Adrenal gland (tissue), 12 donors: Measurements from ENCODE around the gene RASSF4. TPM values are rescaled to one million over a fixed set of nuclear protein-coding genes. Genes with fewer than 3 reads are reported as not detected.

Source experiments
- DNase-seq, 7 donors: peaks; one replicate each; pipeline ENCODE4 v3.0.0-alpha.2; 2019 to 2020
- H3K27ac ChIP-seq, 5 donors: fragments of 200-600 bp; sonication (generic) in 4 of 5; 1 replicate in 3 of 5; 2 replicates in 2 of 5; pipeline versions ENCODE4 v1.5.1 to v1.8.0; 2016 to 2020; ENCODE audit warnings: mild to moderate bottlenecking in 1 of 5
- H3K27me3 ChIP-seq: fragments of 200-600 bp; 2 replicates; pipeline ENCODE4 v1.8.0; 2021
- H3K36me3 ChIP-seq, 2 donors: fragments of 200-600 bp; replicated peaks in 1 of 2; 1 replicate in 1 of 2; 2 replicates in 1 of 2; pipeline versions ENCODE4 v1.5.1 to v1.8.0; 2018 to 2022
- H3K4me1 ChIP-seq, 2 donors: fragments of 200-600 bp; replicated peaks in 1 of 2; 1 replicate in 1 of 2; 2 replicates in 1 of 2; pipeline versions ENCODE4 v1.5.1 to v1.8.0; 2018 to 2021
- H3K4me3 ChIP-seq, 4 donors: fragments of 200-600 bp; sonication (generic) in 3 of 4; one replicate each; pipeline ENCODE4 v1.5.1; 2016 to 2018
- H3K9me3 ChIP-seq, 3 donors: fragments of 200-600 bp; sonication (generic) in 1 of 3; replicated peaks in 1 of 3; 1 replicate in 2 of 3; 2 replicates in 1 of 3; pipeline versions ENCODE4 v1.5.1 to v1.8.0; 2016 to 2021
- POLR2A ChIP-seq, 2 donors: fragments of 450-650 bp; IDR thresholded peaks; one replicate each; pipeline ENCODE4 v1.6.1; 2017; ENCODE audit warnings: antibody characterized with exemption in 2 of 2, mild to moderate bottlenecking in 2 of 2, moderate library complexity in 1 of 2
- WGBS, 4 donors: extraction: QIAGEN DNeasy Blood & Tissue Kit in 2 of 4; methylation state at CpG; one replicate each; pipeline versions ENCODE4 v1.1.5 to v1.1.7; 2013 to 2017; 5-methylcytosine and 5-hydroxymethylcytosine counted together
- intact Hi-C, 2 donors: fragments of 100-400 bp; cut with DNase I; formaldehyde crosslinking; loops; one replicate each; pipeline versions ENCODE4 v1.14.1 to v1.15.0; 2022 to 2023
- polyA plus RNA-seq, 3 donors: library from polyadenylated mRNA; stranded (reverse); fragments of 200-250 nt in 2 of 3; fragments of 350-450 nt in 1 of 3; fragmentation: Illumina TruSeq in 1 of 3; extraction: RNeasy Lipid Tissue Mini Kit (QIAGEN cat#74804) in 1 of 3; gene quantifications; one replicate each; pipeline ENCODE4 v1.2.3, GENCODE V29; 2013 to 2014
- total RNA-seq, 9 donors: library from RNA; depleted of rRNA in 4 of 9; stranded (reverse); fragments of >200 nt in 4 of 9; fragments of 120-200 nt in 1 of 9; fragmentation: NEBNext Ultra II Directional in 1 of 9; extraction: Animal tissue kit (Norgen Biotek cat#: 25700) in 1 of 9; gene quantifications; one replicate each; pipeline versions ENCODE4 v1.1.0 to v1.2.4, GENCODE V29; 2013 to 2023
- TF ChIP-seq, protein P1 (sequence below), 6 experiments: fragments of 450-650 bp in 4 of 6; fragments of 200-600 bp in 2 of 6; sonication (generic) in 1 of 6; IDR thresholded peaks; 1 replicate in 5 of 6; 2 replicates in 1 of 6; pipeline versions ENCODE4 v1.5.1 to v1.8.0; 2016 to 2021; ENCODE audit warnings: antibody characterized with exemption in 6 of 6, mild to moderate bottlenecking in 2 of 6, moderate library complexity in 1 of 6
- donor health status: healthy with polysubstance abuse.
- donor health status: Bipolar disorder and iron deficiency.
- donor health status: DM: yes; HTN: yes; CAD: no.
- donor health status: DM: no; HTN: no; CAD: no.
- donor health status: DM: no; HTN: no; CAD: no.
- donor health status: DM: yes; HTN: yes; CAD: no.

The RASSF4 gene
- total and polyA plus RNA-seq, 12 donors = 5.2 to 47.5 (median 25.0) TPM

DNA sequence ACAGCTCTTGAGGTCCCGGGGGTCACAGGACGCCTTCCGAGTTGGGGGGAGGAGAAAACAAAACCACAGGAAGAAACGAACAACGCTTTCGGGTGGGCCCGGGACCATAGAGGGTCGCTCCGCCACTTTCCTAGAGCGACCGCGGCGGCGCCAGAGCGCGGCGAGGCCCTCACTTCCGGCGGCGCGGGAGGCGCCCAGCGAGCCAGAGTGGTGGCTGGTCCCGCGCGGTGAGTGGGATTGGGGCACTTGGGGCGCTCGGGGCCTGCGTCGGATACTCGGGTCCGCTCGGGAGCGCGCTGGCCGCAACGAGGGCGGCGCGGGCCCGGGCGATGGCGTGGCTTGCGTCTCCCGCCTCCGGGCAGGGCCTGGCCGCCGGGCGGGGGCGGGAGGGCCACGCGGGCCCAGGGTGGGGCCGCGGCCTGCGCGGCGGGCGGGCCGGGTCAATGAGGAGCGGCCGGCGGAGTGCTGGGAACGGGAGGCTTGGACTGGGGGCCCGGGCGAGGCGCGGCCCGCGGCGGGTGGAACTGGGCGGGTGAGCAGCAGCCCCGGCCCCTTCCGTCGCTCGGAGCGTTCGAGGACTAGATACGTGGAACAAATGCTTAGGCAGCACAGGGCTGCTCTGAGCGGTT, 41.3 kb downstream of the RASSF4 start, which contains the start of gene ZNF22:
TSS of gene ZNF22 (plus strand) at position 172 of the 629 bp plus-strand sequence. CDS start 2,446 bp downstream, outside the sequence.
- Histone ChIP-seq H3K4me1 (peaks cover 10 to 60% of the 10 kb centered on the region in 2 donors), H3K9me3 (no peaks in the 10 kb centered on the region), H3K27me3 (no peaks in the 10 kb centered on the region), H3K36me3 (no peaks in the 10 kb centered on the region), H3K4me3 (peak within 1 kb of the TSS; percentile 4 to 80 (median 47)), H3K27ac (peak within 1 kb of the TSS in 4 of 5 donors; percentile 75 to 98 (median 84))
- 1 to 3% (median 1%) methylated on average over 15 to 79 of the region's 79 CpGs for WGBS, 4 donors
- TF ChIP-seq, protein P1, sequence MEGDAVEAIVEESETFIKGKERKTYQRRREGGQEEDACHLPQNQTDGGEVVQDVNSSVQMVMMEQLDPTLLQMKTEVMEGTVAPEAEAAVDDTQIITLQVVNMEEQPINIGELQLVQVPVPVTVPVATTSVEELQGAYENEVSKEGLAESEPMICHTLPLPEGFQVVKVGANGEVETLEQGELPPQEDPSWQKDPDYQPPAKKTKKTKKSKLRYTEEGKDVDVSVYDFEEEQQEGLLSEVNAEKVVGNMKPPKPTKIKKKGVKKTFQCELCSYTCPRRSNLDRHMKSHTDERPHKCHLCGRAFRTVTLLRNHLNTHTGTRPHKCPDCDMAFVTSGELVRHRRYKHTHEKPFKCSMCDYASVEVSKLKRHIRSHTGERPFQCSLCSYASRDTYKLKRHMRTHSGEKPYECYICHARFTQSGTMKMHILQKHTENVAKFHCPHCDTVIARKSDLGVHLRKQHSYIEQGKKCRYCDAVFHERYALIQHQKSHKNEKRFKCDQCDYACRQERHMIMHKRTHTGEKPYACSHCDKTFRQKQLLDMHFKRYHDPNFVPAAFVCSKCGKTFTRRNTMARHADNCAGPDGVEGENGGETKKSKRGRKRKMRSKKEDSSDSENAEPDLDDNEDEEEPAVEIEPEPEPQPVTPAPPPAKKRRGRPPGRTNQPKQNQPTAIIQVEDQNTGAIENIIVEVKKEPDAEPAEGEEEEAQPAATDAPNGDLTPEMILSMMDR (IDR thresholded peaks at IDR 0.05) = peak in 1 of 6 experiments; percentile 23
- TF ChIP-seq POLR2A (IDR thresholded peaks at IDR 0.05) = peak in 1 of 2 donors; percentile 42
- intact Hi-C loops = no loop called here
- peak in 4 of 7 donors; percentile 49 to 73 (median 53) for DNase-seq

DNA sequence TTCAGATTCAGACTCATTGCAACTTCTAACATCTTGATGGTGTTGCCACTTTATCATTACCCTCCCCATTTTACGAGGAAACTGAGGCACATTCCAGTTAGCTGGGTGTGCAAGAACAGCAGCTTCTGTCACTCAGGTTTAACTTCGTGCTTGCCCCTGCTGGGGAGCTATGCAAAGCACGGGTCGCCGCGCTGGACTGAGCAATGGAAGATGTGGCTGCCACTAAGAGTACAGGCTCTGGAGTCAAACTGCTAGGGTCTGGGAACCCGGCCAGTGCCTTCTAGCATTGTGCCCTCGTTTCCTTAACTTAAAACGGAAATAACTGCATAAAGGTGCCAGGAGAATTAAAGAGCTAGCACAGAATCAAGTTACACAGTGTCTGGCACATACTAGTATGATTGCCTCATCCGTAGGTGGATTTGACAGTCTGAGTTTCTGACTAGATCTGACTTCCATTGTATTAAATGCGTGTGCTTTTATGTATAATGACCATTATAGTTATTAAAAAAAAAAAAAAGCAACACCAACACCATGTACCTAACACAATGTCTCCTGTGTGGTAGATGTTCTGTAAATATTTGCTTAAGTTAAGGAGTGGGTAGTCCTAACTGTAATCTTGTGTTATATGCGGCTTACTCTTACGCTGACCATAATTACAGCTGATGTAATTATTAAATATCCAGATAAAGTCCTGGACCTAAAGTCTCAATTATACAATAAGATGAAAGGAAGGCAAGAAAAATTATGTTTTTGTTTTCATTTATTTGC, 42.0 kb downstream of the RASSF4 start:
- peak in 6 of 7 donors; percentile 60 to 80 (median 62) for DNase-seq
- intact Hi-C loops = no loop called here
- Histone ChIP-seq H3K4me1 (peaks cover 10 to 53% of the 10 kb centered on the region in 2 donors), H3K36me3 (no peaks in the 10 kb centered on the region), H3K27ac (peak overlapping the region in 4 of 5 donors; percentile 75 to 98 (median 84)), H3K4me3 (peak overlapping the region; percentile 4 to 80 (median 47)), H3K9me3 (no peaks in the 10 kb centered on the region), H3K27me3 (no peaks in the 10 kb centered on the region)
- TF ChIP-seq, protein P1 (IDR thresholded peaks at IDR 0.05) = peak in 4 of 6 experiments; percentile 7 to 49 (median 24)
- TF ChIP-seq POLR2A (IDR thresholded peaks at IDR 0.05) = peak in 1 of 2 donors; percentile 33
- WGBS, 4 donors = 16 to 23% (median 18%) methylated on average over 12 to 13 of the region's 13 CpGs

DNA sequence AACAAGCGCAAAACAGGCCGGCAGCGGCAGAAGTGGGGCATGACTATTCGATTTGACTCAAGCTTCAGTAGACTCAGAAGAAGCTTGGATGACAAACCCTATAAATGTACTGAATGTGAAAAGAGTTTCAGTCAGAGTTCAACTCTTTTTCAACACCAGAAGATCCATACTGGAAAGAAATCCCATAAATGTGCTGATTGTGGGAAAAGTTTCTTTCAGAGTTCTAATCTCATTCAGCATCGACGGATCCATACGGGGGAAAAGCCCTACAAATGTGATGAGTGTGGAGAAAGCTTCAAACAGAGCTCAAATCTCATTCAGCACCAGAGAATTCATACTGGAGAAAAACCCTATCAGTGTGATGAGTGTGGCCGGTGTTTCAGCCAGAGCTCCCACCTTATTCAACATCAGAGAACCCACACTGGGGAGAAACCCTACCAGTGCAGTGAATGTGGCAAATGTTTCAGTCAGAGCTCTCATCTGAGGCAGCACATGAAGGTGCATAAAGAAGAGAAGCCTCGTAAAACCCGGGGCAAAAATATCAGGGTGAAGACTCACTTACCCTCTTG, 43.9 kb downstream of the RASSF4 start:
- H3K4me1 ChIP-seq = peaks cover 10 to 41% of the 10 kb centered on the region in 2 donors
- 93 to 94% (median 93%) methylated on average over 10 of the region's 10 CpGs for WGBS, 4 donors
- intact Hi-C loops = no loop called here

More for the DNA sequence above, 43.9 kb downstream of the RASSF4 start:
- Histone ChIP-seq H3K9me3 (no peaks in the 10 kb centered on the region), H3K27me3 (no peaks in the 10 kb centered on the region), H3K4me3 (no peak overlapping the region), H3K27ac (no peak overlapping the region), H3K36me3 (no peaks in the 10 kb centered on the region)
- no peak for DNase-seq
- no peak for TF ChIP-seq POLR2A (IDR thresholded peaks at IDR 0.05)
- TF ChIP-seq, protein P1 (IDR thresholded peaks at IDR 0.05) = no peak
